H9 (cell line): Measurements from ENCODE around the gene FAM53B. TPM values are rescaled to one million over a fixed set of nuclear protein-coding genes. Genes with fewer than 3 reads are reported as not detected.
A peak's percentile ranks its signal among the peaks of the same experiment; 100 is the strongest.

ENCODE experiments used
- DNase-seq: peaks from one replicate; pipeline ENCODE4 v3.0.0-alpha.2; 2017
- H2AFZ ChIP-seq: one replicate; pipeline ENCODE4 v1.6.1; 2013; ENCODE audit warnings: mild to moderate bottlenecking, low read length, control low read depth, moderate library complexity
- H2AK5ac ChIP-seq: 2 replicates; pipeline ENCODE4 v1.6.1; 2013; ENCODE audit warnings: low read length, control low read depth, mixed read lengths; ENCODE audit not compliant: insufficient read length
- H2BK120ac ChIP-seq: one replicate; pipeline ENCODE4 v1.6.1; 2013; ENCODE audit warnings: low read depth, mild to moderate bottlenecking, low read length, control low read depth, inconsistent platforms; ENCODE audit not compliant: poor library complexity, severe bottlenecking
- H2BK12ac ChIP-seq: 2 replicates; pipeline ENCODE4 v1.6.1; 2013; ENCODE audit warnings: low read length, control low read depth, mixed read lengths, low read depth; ENCODE audit not compliant: insufficient read length
- H2BK15ac ChIP-seq: 2 replicates; pipeline ENCODE4 v1.6.1; 2013; ENCODE audit warnings: low read depth, low read length, control low read depth
- H2BK20ac ChIP-seq: one replicate; pipeline ENCODE4 v1.6.1; 2013; ENCODE audit warnings: low read depth, mild to moderate bottlenecking, low read length, control low read depth, inconsistent platforms; ENCODE audit not compliant: poor library complexity, severe bottlenecking
- H2BK5ac ChIP-seq: 2 replicates; pipeline ENCODE4 v1.6.1; 2013; ENCODE audit warnings: low read length, control low read depth, mixed read lengths; ENCODE audit not compliant: insufficient read length
- H3K14ac ChIP-seq: 2 replicates; pipeline ENCODE4 v1.6.1; 2013; ENCODE audit warnings: low read length, control low read depth; ENCODE audit not compliant: insufficient read depth
- H3K18ac ChIP-seq: 2 replicates; pipeline ENCODE4 v1.6.1; 2013; ENCODE audit warnings: low read depth, mild to moderate bottlenecking, mixed read lengths, low read length, control low read depth; ENCODE audit not compliant: insufficient read length
- H3K23ac ChIP-seq: 2 replicates; pipeline ENCODE4 v1.6.1; 2013; ENCODE audit warnings: low read length, control low read depth, mixed read lengths, low read depth; ENCODE audit not compliant: insufficient read length
- H3K23me2 ChIP-seq: 2 replicates; pipeline ENCODE4 v1.6.1; 2013; ENCODE audit warnings: low read depth, mild to moderate bottlenecking, mixed read lengths, low read length, control low read depth; ENCODE audit not compliant: insufficient read length, poor library complexity, severe bottlenecking
- H3K27ac ChIP-seq: 2 replicates; pipeline ENCODE4 v1.5.1; 2013; ENCODE audit warnings: low read length, control low read depth, mixed read lengths, low read depth; ENCODE audit not compliant: insufficient read length
- H3K27me3 ChIP-seq: 2 replicates; pipeline ENCODE4 v1.6.1; 2013; ENCODE audit warnings: low read length, control low read depth, inconsistent platforms; ENCODE audit not compliant: insufficient read depth
- H3K4ac ChIP-seq: 2 replicates; pipeline ENCODE4 v1.6.1; 2013; ENCODE audit warnings: low read depth, mild to moderate bottlenecking, control low read depth, inconsistent platforms, low read length, moderate library complexity
- H3K4me1 ChIP-seq: 2 replicates; pipeline ENCODE4 v1.6.1; 2013; ENCODE audit warnings: low read length, control low read depth, inconsistent platforms; ENCODE audit not compliant: insufficient read depth
- H3K4me2 ChIP-seq: 2 replicates; pipeline ENCODE4 v1.6.1; 2013; ENCODE audit warnings: low read length, control low read depth, mixed read lengths; ENCODE audit not compliant: insufficient read length, insufficient read depth
- H3K56ac ChIP-seq: 2 replicates; pipeline ENCODE4 v1.6.1; 2013; ENCODE audit warnings: low read depth, mild to moderate bottlenecking, mixed read lengths, low read length, control low read depth; ENCODE audit not compliant: insufficient read length
- H3K79me1 ChIP-seq: 2 replicates; pipeline ENCODE4 v1.6.1; 2013; ENCODE audit warnings: low read depth, mild to moderate bottlenecking, moderate library complexity, low read length, control low read depth, inconsistent platforms; ENCODE audit not compliant: insufficient read depth, poor library complexity, severe bottlenecking
- H3K79me2 ChIP-seq: 2 replicates; pipeline ENCODE4 v1.6.1; 2013; ENCODE audit warnings: low read length, control low read depth, inconsistent platforms; ENCODE audit not compliant: insufficient read depth
- H3K9ac ChIP-seq: 2 replicates; pipeline ENCODE4 v1.6.1; 2013; ENCODE audit warnings: low read length, control low read depth, mixed read lengths; ENCODE audit not compliant: insufficient read length; ENCODE audit errors: extremely low read depth
- H3K9me3 ChIP-seq: one replicate; pipeline ENCODE4 v1.6.1; 2013; ENCODE audit warnings: low read depth, low read length, inconsistent platforms; ENCODE audit not compliant: control insufficient read depth
- H3T11ph ChIP-seq: one replicate; pipeline ENCODE4 v1.6.1; 2013; ENCODE audit warnings: mild to moderate bottlenecking, low read length, control low read depth, inconsistent platforms
- H4K20me1 ChIP-seq: one replicate; pipeline ENCODE4 v1.6.1; 2013; ENCODE audit not compliant: control insufficient read depth, insufficient read length, insufficient read depth
- H4K5ac ChIP-seq: 2 replicates; pipeline ENCODE4 v1.6.1; 2013; ENCODE audit warnings: low read depth, mild to moderate bottlenecking, mixed read lengths, low read length, control low read depth; ENCODE audit not compliant: insufficient read length
- H4K8ac ChIP-seq: replicated peaks from 2 replicates; pipeline ENCODE4 v1.6.1; 2013; ENCODE audit warnings: low read length, control low read depth, mixed read lengths, low read depth; ENCODE audit not compliant: insufficient read length
- H4K91ac ChIP-seq: 2 replicates; pipeline ENCODE4 v1.6.1; 2013; ENCODE audit warnings: low read depth, mild to moderate bottlenecking, moderate library complexity, mixed read lengths, low read length, control low read depth; ENCODE audit not compliant: insufficient read length
- H3K27ac Mint-ChIP-seq, 3 experiments: 2 replicates in 2 of 3; 3 replicates in 1 of 3; pipeline ENCODE4 v1.8.0; 2020 to 2021; ENCODE audit warnings: mixed read lengths in 3 of 3, mild to moderate bottlenecking in 1 of 3, moderate library complexity in 1 of 3
- H3K27me3 Mint-ChIP-seq: 2 replicates; pipeline ENCODE4 v1.8.0; 2021; ENCODE audit warnings: low read depth, mild to moderate bottlenecking, moderate library complexity, mixed read lengths
- H3K36me3 Mint-ChIP-seq, 3 experiments: 2 replicates in 2 of 3; 3 replicates in 1 of 3; pipeline ENCODE4 v1.8.0; 2020 to 2021; ENCODE audit warnings: low read depth in 3 of 3, mixed read lengths in 3 of 3; ENCODE audit not compliant: insufficient read depth in 1 of 3
- H3K4me1 Mint-ChIP-seq, 2 experiments: 2 replicates each; pipeline ENCODE4 v1.8.0; 2020; ENCODE audit warnings: mixed read lengths in 2 of 2
- H3K4me3 Mint-ChIP-seq, 2 experiments: 2 replicates in 1 of 2; 3 replicates in 1 of 2; pipeline ENCODE4 v1.8.0; 2020 to 2021; ENCODE audit warnings: mild to moderate bottlenecking in 2 of 2, mixed read lengths in 2 of 2, moderate library complexity in 1 of 2
- H3K9me3 Mint-ChIP-seq, 2 experiments: 2 replicates in 1 of 2; 3 replicates in 1 of 2; pipeline ENCODE4 v1.8.0; 2020; ENCODE audit warnings: mild to moderate bottlenecking in 2 of 2, mixed read lengths in 2 of 2, moderate library complexity in 1 of 2
- CTCF ChIP-seq: fragments of 200-600 bp; sonication (generic); conservative IDR thresholded peaks from 3 replicates; pipeline ENCODE4 v1.8.0; 2021; ENCODE audit warnings: antibody characterized with exemption, mild to moderate bottlenecking
- WGBS: extraction: QIAGEN DNeasy Blood & Tissue Kit; methylation state at CpG from one replicate; pipeline ENCODE4 v1.1.7; 2013; ENCODE audit warnings: missing lambda C conversion rate, low lambda C conversion rate, mixed read lengths; ENCODE audit not compliant: insufficient read length; ENCODE audit errors: extremely low coverage; 5-methylcytosine and 5-hydroxymethylcytosine counted together
- total RNA-seq: library from RNA; stranded (reverse); gene quantifications from 2 replicates; pipeline ENCODE4 v1.2.1, GENCODE V29; 2021

FAM53B gene
- total RNA-seq, 1 experiment from 2014 or later = 11.5 TPM

DNA sequence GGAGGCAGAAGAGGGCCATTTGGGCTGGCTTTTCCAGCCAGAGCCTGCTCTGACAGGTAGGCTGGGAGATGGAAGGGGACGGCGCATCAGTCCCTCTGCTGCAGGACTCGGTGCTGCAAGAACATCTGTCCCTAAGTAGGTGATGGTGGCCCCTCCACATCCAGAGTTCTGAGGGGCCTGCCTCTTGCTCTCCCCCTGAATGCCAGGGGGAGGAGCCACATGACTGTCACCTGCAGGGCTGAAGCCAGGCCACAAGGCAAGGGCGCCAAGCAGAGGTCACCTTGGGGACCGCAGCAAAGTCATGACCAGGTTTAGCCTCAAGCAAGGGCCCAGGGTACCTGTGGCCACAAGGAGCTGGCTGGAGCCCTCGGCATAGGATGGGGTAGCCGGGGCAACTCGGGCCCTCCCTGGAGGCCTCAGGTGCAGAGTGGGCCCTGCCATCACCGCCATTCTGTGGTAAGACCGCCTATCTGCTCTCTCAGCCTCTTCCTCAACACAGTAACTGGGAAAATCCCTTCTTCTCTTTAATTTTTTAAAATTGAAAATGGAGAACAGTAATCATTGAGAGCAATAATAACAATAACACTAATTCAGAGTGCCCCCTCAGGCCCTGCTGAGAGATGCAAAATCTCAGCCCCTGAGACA, 99.3 kb downstream of the FAM53B start:
- no peak overlapping the region for H4K8ac ChIP-seq
- H3K27me3 ChIP-seq = no peaks in the 10 kb centered on the region
- no peaks in the 10 kb centered on the region; the same call in 1 of the 2 replicates for H3K4me1 ChIP-seq
- no peaks in the 10 kb centered on the region for H3K79me1 ChIP-seq
- H3K9ac ChIP-seq = no peak overlapping the region
- Mint-ChIP-seq H3K27me3 (no peaks in the 10 kb centered on the region), H3K27ac (peak overlapping the region in 1 of 3 experiments; percentile 70; a peak in 2 of 7 replicates), H3K9me3 (no peaks in the 10 kb centered on the region), H3K4me1 (peaks cover 20 to 30% of the 10 kb centered on the region in 2 experiments), H3K4me3 (no peak overlapping the region), H3K36me3 (0 out of 7 replicates have a peak, but pooled peaks cover 0 to 2% (median 0%) of the 10 kb centered on the region in 3 experiments)
- H3K4me2 ChIP-seq = no peak overlapping the region
- H2BK5ac ChIP-seq = no peak overlapping the region
- no peak overlapping the region for H2BK20ac ChIP-seq
- H3K14ac ChIP-seq = no peak overlapping the region
- DNase-seq = peak; percentile 59
- H3K23ac ChIP-seq = no peak overlapping the region
- no peak overlapping the region for H2BK120ac ChIP-seq
- peak; percentile 39 for TF ChIP-seq CTCF
- no peak overlapping the region for H4K91ac ChIP-seq
- no peak overlapping the region for H2BK12ac ChIP-seq
- H3T11ph ChIP-seq = no peak overlapping the region
- H4K20me1 ChIP-seq = no peaks in the 10 kb centered on the region
- no peak overlapping the region for H3K56ac ChIP-seq
- no peak overlapping the region for H3K18ac ChIP-seq
- no peak overlapping the region for H3K27ac ChIP-seq
- H3K23me2 ChIP-seq = no peaks in the 10 kb centered on the region
- no peak overlapping the region for H3K4ac ChIP-seq
- H2BK15ac ChIP-seq = no peak overlapping the region
- H2AFZ ChIP-seq = no peak overlapping the region
- H2AK5ac ChIP-seq = no peak overlapping the region
- WGBS = no CpG with 5 or more reads among the region's 10 CpGs
- H4K5ac ChIP-seq = no peak overlapping the region
- H3K79me2 ChIP-seq = 0 out of 2 replicates have a peak, but pooled peaks cover 2% of the 10 kb centered on the region
- H3K9me3 ChIP-seq = no peaks in the 10 kb centered on the region
